Measurements from ENCODE around the gene PCDHA1.

GRCh38 chr5:141050622-141051520 lies 264.9 kb downstream of the PCDHA1 start, which contains the start of gene PCDHB1:
- TF ChIP-seq CTCF (optimal IDR thresholded peaks at IDR 0.05 in 1 of 3, IDR thresholded peaks at IDR 0.05 in 1 of 3, conservative IDR thresholded peaks at IDR 0.05 in 1 of 3; ENCODE audit: extremely low read depth in 1 of 3, insufficient read depth in 2 of 3, low read length in 3 of 3): no peak
- TF ChIP-seq EZH2 (IDR thresholded peaks at IDR 0.05; ENCODE audit: low read length): no peak
